Sigmoid colon (tissue), 4 donors: Measurements from ENCODE around the gene BORCS6.

Experiments used
- EP300 ChIP-seq, 4 donors: sonication (generic); formaldehyde crosslinking; IDR thresholded peaks; one replicate each; pipeline ENCODE4 v1.6.1; 2017; ENCODE audit warnings: antibody characterized with exemption in 4 of 4
- TF ChIP-seq, protein P1 (sequence below), 4 experiments: fragments of 450-650 bp in 3 of 4; fragments of 200-600 bp in 1 of 4; IDR thresholded peaks; one replicate each; pipeline ENCODE4 v1.5.1; 2016 to 2019; ENCODE audit warnings: antibody characterized with exemption in 4 of 4, mild to moderate bottlenecking in 3 of 4, moderate library complexity in 2 of 4

- TF ChIP-seq, protein P1, sequence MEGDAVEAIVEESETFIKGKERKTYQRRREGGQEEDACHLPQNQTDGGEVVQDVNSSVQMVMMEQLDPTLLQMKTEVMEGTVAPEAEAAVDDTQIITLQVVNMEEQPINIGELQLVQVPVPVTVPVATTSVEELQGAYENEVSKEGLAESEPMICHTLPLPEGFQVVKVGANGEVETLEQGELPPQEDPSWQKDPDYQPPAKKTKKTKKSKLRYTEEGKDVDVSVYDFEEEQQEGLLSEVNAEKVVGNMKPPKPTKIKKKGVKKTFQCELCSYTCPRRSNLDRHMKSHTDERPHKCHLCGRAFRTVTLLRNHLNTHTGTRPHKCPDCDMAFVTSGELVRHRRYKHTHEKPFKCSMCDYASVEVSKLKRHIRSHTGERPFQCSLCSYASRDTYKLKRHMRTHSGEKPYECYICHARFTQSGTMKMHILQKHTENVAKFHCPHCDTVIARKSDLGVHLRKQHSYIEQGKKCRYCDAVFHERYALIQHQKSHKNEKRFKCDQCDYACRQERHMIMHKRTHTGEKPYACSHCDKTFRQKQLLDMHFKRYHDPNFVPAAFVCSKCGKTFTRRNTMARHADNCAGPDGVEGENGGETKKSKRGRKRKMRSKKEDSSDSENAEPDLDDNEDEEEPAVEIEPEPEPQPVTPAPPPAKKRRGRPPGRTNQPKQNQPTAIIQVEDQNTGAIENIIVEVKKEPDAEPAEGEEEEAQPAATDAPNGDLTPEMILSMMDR (IDR thresholded peaks at IDR 0.05) = no peak
- TF ChIP-seq EP300 (IDR thresholded peaks at IDR 0.05) = no peak
Observed at GRCh38 chr17:8226536-8227237, 36.7 kb upstream of the BORCS6 start.
